Large intestine (tissue), 3 donors: Measurements from ENCODE around the gene NLRC5. TPM values are rescaled to one million over a fixed set of nuclear protein-coding genes. Genes with fewer than 3 reads are reported as not detected.
A peak's percentile ranks its signal among the peaks of the same experiment; 100 is the strongest.

Experiments used
- DNase-seq, 2 donors: peaks; one replicate each; pipeline versions ENCODE4 v3.0.0 to v3.0.0-alpha.2; 2013
- H3K27ac ChIP-seq: one replicate; pipeline ENCODE4 v1.5.1; 2013; ENCODE audit warnings: low read length
- H3K27me3 ChIP-seq: 2 replicates; pipeline ENCODE4 v1.6.1; 2013; ENCODE audit warnings: low read length; ENCODE audit not compliant: control insufficient read depth, insufficient read depth
- H3K36me3 ChIP-seq: 2 replicates; pipeline ENCODE4 v1.6.1; 2013; ENCODE audit warnings: low read length; ENCODE audit not compliant: control insufficient read depth, insufficient read depth
- H3K4me1 ChIP-seq: one replicate; pipeline ENCODE4 v1.6.1; 2013; ENCODE audit warnings: low read length; ENCODE audit not compliant: control insufficient read depth, insufficient read depth
- H3K4me3 ChIP-seq: one replicate; pipeline ENCODE4 v1.5.1; 2013; ENCODE audit warnings: low read length
- H3K9me3 ChIP-seq: one replicate; pipeline ENCODE4 v1.6.1; 2013; ENCODE audit warnings: mild to moderate bottlenecking, low read depth, low read length, moderate library complexity; ENCODE audit not compliant: control insufficient read depth
- WGBS: methylation state at CpG from one replicate; pipeline ENCODE4 v1.1.5; 2013; ENCODE audit warnings: low lambda C conversion rate; ENCODE audit not compliant: insufficient coverage; 5-methylcytosine and 5-hydroxymethylcytosine counted together
- polyA plus RNA-seq: library from polyadenylated mRNA; unstranded; fragments of 120-200 nt; gene quantifications from one replicate; pipeline ENCODE4 v1.2.1, GENCODE V29; 2013

NLRC5 gene
- polyA plus RNA-seq, 1 donor = 11.1 TPM

DNA sequence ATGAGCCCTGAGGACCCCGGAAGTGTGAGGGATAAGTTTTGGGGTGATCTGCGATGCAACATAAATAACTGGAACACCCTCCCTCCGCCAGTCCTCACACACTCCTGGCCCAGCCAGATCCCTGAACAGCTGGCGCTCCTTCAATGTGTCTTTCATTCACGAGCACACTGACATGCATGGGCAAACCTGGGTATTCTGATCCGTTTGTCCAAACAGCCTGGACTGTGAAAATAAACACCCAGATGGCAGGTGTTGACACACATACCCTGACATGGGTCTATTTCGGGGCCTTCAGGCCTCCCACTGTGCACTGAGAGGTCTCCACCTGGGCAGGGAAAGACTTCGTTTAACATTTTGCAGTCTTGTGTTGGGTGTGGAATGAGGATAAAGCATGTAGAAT, 100.0 kb downstream of the NLRC5 start:
- no peak for DNase-seq
- H3K36me3 ChIP-seq = no peaks in the 10 kb centered on the region
- no peak overlapping the region for H3K27ac ChIP-seq
- H3K4me3 ChIP-seq = no peak overlapping the region
- no peaks in the 10 kb centered on the region for H3K27me3 ChIP-seq
- H3K9me3 ChIP-seq = no peaks in the 10 kb centered on the region
- H3K4me1 ChIP-seq = peaks cover 22% of the 10 kb centered on the region
- 100% methylated on average over 1 of the region's 8 CpGs for WGBS

GRCh38 chr16:57091200-57091974, 102.0 kb downstream of the NLRC5 start:
- Histone ChIP-seq H3K27ac (peak overlapping the region; percentile 35), H3K4me1 (peaks cover 22% of the 10 kb centered on the region), H3K36me3 (no peaks in the 10 kb centered on the region), H3K4me3 (peak overlapping the region; percentile 35), H3K9me3 (no peaks in the 10 kb centered on the region), H3K27me3 (no peaks in the 10 kb centered on the region)
- DNase-seq = peak; percentile 19 to 57
- 3% methylated on average over 5 of the region's 24 CpGs for WGBS

GRCh38 chr16:57091975-57092785, 102.8 kb downstream of the NLRC5 start, which contains the start of gene CPNE2:
Gene CPNE2 (plus strand): TSS chr16:57092583. CDS start chr16:57110743, 18,160 bp downstream.
- Histone ChIP-seq H3K4me3 (peak within 1 kb of the TSS; percentile 55), H3K4me1 (peaks cover 22% of the 10 kb centered on the region), H3K27ac (peak within 1 kb of the TSS; percentile 35), H3K9me3 (no peaks in the 10 kb centered on the region), H3K36me3 (no peaks in the 10 kb centered on the region), H3K27me3 (no peaks in the 10 kb centered on the region)
- DNase-seq = peak; percentile 32 to 76
- WGBS = no CpG with 5 or more reads among the region's 100 CpGs

DNA sequence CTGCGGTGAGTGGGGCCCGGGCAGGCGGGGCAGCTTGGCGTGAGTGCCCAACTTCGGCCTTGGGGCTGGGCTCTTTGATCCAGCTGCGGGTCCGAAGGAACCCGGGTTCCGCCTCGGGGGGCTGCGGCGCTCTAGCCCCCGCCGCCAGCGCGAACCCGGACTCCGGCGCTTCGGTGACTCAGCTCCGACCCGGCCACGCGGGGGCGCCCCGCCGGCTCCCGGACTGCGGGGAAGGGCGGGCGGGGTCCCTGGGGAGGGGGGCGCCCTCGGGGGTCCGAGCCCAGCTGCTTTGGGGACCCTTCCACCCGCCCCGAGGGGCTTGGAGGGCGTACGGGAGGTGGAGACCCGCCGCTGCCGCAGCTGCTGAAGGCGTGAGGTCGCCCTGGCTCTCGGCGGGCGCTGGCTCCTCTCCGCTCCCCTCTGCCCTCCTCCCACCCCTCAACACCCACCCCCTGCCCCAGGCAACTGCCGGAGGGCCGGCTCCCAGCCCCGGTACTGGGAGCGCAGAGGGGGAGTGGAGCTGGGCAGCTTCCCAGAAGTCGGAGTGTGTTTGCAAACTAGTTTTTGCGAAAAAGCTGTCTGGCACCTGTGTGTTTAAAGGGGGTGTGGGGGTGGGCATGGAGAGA, 103.5 kb downstream of the NLRC5 start:
- no peaks in the 10 kb centered on the region for H3K36me3 ChIP-seq
- no peak overlapping the region for H3K27ac ChIP-seq
- peak in 1 of 2 donors; percentile 55 for DNase-seq
- no peaks in the 10 kb centered on the region for H3K27me3 ChIP-seq
- peaks cover 21% of the 10 kb centered on the region for H3K4me1 ChIP-seq
- WGBS = no CpG with 5 or more reads among the region's 53 CpGs
- H3K9me3 ChIP-seq = no peaks in the 10 kb centered on the region
- H3K4me3 ChIP-seq = peak overlapping the region; percentile 55

DNA sequence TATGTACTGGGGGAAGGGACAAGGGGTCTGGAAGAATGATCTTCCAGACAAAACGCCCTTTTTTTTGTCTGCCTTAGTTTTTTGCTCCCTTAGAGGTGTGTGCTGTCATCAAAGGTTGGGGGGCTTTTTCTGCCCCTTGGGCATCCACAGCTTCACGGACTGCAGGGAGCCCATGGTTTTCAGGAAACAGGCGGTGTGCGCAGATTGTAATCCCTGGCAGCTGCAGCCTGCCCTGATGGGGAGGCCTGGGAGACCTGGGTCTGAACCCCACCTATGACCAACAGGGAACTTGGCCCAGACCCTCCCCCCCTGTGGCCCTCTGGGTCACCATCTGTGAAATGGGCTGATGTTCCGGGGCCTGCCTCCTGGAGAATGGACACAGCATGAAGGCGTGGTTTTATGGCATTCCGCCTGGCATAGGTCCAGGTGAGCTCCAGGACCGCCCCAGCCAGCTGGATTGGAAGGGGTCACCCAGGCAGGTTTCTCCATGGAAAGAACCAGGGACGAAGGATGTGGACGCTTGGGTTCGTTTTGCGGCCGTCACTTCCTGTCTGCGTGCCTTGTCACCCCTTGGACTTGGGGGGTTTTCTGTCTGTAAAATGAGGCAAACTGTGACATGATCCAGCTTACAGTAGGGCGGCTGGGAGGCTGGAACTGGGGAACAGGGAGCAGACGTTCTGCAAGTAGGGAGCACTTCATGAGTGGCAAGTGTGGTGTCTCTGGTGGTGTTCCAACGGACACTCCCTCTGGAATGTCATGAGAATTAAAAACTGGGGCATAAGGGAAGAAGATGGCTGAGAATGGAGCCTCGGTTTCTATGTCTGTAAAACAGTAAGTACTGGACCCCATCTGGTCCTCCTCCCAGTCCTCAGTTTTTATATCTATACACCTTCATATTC, 104.6 kb downstream of the NLRC5 start:
- peak; percentile 22 to 26 for DNase-seq
- Histone ChIP-seq H3K27me3 (no peaks in the 10 kb centered on the region), H3K4me3 (peak overlapping the region; percentile 55), H3K27ac (no peak overlapping the region), H3K9me3 (no peaks in the 10 kb centered on the region), H3K36me3 (no peaks in the 10 kb centered on the region), H3K4me1 (peaks cover 18% of the 10 kb centered on the region)
- WGBS = 80% methylated on average over 1 of the region's 18 CpGs

GRCh38 chr16:57094911-57095310, 105.6 kb downstream of the NLRC5 start:
- no peaks in the 10 kb centered on the region for H3K9me3 ChIP-seq
- H3K4me3 ChIP-seq = no peak overlapping the region
- no peaks in the 10 kb centered on the region for H3K36me3 ChIP-seq
- no peak overlapping the region for H3K27ac ChIP-seq
- WGBS = no CpG with 5 or more reads among the region's 5 CpGs
- DNase-seq = no peak
- H3K27me3 ChIP-seq = no peaks in the 10 kb centered on the region
- H3K4me1 ChIP-seq = peaks cover 18% of the 10 kb centered on the region

DNA sequence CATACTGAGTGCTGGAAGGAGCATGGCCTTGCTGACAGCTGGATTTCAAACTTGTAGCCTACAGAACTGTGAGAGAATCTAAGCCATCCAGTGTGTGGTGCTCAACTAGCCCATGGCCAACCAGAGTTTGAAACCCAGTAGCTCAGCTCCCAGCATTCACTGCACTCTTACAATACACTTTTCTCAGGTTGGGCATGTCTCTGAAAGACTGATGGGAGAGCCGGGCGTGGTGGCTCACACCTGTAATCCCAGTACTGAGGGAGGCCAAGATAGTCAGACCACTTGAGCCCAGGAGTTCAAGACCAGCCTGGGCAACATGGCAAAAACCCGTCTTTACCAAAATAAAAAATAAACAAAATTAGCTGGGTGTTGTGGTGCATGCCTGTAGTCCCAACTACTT, 106.8 kb downstream of the NLRC5 start:
- Histone ChIP-seq H3K9me3 (no peaks in the 10 kb centered on the region), H3K4me1 (peaks cover 16% of the 10 kb centered on the region), H3K36me3 (no peaks in the 10 kb centered on the region), H3K4me3 (no peak overlapping the region), H3K27ac (no peak overlapping the region), H3K27me3 (no peaks in the 10 kb centered on the region)
- no peak for DNase-seq
- no CpG with 5 or more reads among the region's 3 CpGs for WGBS

DNA sequence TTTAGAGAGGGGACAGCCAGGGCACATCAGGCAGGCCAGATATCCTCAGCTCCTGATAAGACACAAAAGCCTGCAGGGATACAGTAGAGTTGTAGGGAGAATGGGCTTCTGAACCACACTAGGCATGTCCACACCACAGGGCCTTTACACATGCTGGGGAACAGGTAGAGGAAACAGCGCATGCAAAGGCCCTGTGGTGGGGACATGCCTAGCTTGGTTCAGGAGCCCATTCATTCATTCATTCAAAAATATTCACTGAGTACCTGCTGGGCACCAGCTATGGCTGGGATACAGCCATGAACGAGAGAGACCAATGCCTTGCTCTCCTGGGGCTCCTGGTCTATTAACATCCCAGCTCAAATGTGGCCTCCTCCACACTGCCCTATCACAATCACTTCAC, 107.4 kb downstream of the NLRC5 start:
- no peak overlapping the region for H3K27ac ChIP-seq
- peaks cover 10% of the 10 kb centered on the region for H3K4me1 ChIP-seq
- H3K4me3 ChIP-seq = no peak overlapping the region
- no CpG with 5 or more reads among the region's 2 CpGs for WGBS
- no peaks in the 10 kb centered on the region for H3K9me3 ChIP-seq
- no peaks in the 10 kb centered on the region for H3K27me3 ChIP-seq
- H3K36me3 ChIP-seq = no peaks in the 10 kb centered on the region
- DNase-seq = no peak

- H3K27me3 ChIP-seq = no peaks in the 10 kb centered on the region
- no CpG with 5 or more reads among the region's 14 CpGs for WGBS
These were observed 109.0 kb downstream of the NLRC5 start for GRCh38 chr16:57098188-57098841.

More at GRCh38 chr16:57098188-57098841, 109.0 kb downstream of the NLRC5 start:
- Histone ChIP-seq H3K9me3 (no peaks in the 10 kb centered on the region), H3K36me3 (no peaks in the 10 kb centered on the region), H3K27ac (no peak overlapping the region), H3K4me3 (no peak overlapping the region), H3K4me1 (peaks cover 6% of the 10 kb centered on the region)
- DNase-seq = no peak
